LNCAP (cell line): ENCODE data around the gene AFAP1L2.

Experiments
- TF ChIP-seq, protein P1 (sequence below): fragments of 450-650 bp; IDR thresholded peaks from 2 replicates; pipeline ENCODE4 v1.5.1; 2017; ENCODE audit warnings: mild to moderate bottlenecking

AFAP1L2 gene

DNA sequence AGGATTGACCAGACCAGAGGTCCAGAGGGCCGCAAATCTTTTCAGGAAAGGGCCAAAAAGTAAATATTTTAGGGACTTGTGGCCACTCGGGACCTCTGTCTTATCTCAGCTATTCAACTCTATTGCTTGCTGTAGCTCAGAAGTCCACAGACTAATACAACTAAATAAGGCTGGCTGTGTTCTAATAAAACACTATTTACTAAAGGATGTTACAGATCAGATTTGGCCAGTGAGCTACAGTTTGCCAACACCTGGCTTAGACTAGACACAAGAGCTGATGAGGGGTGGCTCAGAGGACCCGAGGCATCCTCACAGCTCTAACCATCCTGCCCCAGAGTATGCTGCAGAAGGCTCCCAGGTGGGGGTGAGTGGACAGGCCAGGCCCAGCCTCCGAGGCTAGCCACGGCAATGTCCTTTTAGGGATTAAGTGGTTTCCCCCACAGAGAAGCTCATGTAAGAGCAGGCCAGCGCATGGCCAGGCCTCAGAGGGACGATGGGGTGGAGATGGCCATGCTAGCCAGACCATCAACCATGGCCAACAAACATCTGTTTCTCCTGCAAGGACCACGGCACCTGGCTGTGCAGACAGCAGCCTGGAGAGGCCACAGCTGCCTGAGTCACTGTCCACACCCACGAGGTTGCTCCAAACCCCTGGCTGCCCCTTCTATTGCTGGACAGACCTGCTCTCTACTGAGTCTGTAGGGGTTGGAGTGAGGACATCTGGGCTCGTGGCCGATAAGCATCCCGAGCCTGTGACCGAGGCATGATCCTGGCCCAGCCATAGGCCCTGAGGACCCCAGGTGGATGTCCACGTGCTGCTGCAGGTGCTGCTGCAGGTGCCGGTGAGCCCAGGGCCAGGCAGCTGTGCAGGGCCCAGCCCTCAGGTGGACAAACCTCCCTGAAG lies 76.5 kb downstream of the AFAP1L2 start:
- TF ChIP-seq, protein P1, sequence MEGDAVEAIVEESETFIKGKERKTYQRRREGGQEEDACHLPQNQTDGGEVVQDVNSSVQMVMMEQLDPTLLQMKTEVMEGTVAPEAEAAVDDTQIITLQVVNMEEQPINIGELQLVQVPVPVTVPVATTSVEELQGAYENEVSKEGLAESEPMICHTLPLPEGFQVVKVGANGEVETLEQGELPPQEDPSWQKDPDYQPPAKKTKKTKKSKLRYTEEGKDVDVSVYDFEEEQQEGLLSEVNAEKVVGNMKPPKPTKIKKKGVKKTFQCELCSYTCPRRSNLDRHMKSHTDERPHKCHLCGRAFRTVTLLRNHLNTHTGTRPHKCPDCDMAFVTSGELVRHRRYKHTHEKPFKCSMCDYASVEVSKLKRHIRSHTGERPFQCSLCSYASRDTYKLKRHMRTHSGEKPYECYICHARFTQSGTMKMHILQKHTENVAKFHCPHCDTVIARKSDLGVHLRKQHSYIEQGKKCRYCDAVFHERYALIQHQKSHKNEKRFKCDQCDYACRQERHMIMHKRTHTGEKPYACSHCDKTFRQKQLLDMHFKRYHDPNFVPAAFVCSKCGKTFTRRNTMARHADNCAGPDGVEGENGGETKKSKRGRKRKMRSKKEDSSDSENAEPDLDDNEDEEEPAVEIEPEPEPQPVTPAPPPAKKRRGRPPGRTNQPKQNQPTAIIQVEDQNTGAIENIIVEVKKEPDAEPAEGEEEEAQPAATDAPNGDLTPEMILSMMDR: no peak

DNA sequence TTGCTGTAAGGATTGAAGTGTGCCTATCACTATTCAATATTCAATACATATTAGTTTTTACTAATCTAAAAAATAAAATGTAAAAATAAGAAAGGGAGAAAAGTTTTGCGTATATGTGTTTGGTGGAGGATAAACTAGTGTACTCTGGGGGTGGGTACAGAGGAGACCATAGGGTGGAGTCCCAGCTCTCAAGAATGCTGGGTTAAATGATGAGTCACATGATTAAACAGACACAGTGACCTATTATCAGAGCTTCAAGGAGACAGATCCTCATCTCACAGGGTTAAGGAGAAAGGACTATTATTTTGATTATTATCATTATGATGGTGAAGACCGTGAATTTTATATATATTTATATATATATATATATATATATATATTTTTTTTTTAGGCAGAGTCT lies 77.5 kb downstream of the AFAP1L2 start:
- TF ChIP-seq, protein P1: no peak

DNA sequence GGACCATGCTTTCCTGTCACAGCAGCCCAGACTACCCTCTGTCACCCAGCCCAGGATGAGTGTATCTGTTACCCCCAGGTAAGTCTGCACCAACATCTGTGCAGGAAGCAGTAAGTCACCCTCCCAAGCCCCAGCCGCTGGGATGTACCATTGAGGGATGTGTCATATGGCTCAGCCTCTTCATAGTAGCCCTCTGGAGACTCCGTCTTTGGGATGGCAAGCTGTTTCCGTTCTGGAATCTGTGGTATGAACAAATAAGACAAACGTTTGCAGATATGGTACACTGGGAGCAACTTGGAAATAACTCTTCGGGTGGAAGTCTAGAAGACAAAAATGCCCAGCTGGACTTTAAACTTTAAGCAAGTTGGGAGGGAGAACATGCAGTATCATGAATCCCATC lies 81.3 kb downstream of the AFAP1L2 start:
- TF ChIP-seq, protein P1: no peak

DNA sequence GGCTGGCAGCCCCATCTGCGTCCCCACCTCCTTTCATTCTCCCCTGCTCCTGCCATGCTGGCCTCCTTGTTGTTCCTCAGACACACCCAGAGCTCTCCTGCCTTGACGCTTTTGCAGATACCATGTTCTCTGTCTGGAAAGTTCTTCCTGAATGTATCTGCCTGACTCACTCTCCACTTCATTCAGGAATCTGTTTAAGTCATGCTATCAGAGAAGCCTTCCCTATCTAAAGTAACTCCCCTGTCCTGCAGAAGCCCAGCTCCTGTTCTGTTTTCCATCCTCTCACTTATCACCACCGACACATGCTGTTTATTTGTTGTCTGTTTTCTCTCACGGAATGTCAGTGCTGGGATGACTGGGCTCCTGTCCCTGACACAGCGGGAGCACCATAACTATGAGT lies 82.0 kb downstream of the AFAP1L2 start:
- TF ChIP-seq, protein P1: no peak

DNA sequence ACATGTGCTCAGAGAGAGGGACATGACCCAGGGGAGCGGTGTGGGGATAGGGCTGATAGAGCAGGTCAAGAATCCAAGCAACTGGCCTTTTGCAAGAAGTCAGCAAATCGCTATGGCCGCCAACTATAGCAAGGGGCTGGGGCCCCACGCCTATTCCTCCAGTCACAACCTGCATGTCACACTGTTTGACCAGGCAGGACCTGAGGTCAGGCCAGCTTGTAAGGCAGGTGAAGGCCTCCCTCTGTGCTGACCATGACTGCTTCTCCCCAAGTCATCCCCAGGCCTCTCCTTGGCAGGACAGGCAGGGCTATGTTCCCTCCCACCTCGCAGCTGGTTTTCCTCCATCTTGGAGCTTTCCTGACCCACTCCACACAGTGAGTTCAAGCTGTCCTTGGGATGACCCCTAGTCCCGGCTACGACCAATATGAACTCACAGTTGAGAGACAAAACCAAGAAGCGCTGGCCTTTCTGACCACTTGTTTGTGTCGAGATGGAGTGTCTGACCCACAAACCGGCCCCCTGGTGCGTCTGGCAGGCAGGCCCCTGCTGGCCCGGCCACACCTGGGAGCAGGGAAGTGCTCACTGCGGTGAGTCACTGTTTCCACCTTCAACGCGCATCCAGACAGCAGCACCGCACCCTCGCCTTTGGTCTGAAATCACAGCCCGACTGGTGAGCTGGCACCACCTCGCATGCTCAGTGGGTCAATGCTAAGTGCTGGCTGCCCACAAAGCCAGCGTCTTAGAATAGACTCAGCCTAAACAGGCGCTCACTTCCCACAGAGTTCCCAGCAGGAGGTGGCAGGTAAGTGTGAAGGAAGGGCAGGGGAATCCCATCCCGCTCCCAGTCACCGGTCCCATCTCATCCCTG lies 83.8 kb downstream of the AFAP1L2 start:
- TF ChIP-seq, protein P1: no peak

DNA sequence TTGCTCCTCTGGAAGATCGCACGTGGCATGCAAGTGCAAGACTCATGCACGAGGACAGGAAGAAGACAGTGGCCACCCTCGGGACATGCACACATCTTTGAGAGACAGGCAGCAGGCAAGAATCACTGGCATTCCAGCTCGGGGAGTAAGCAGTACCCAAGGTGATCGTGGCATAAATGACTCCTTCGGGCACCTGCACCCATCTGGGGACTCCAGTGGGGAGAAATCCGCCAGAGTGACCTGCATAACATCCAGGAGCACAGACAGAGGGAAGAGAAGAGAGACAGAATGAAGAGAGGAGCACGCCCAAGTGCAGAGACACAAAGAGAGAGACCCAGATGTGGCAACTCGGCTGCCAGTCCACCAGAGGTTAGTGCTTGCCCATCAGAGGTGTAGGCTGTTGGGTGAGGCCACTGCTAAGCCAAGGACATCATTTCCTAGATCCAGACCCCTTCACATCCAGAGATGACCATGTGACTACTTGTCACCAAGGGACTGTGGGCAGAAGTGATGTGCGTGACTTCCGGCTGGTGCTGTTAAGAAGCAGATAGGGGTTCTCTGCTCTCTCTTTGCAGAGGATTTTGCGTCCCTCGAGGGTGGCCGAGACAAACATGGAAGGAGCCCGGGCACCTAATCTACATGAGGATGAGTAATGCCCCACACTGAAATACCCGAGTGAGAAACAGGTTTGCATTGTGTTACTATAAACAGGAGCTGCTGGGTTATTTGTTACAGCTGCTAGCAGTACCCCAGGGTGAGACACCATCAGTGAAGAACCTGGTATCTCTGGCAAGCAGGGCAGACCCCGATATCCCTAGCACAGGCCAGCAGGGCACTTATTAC lies 84.7 kb downstream of the AFAP1L2 start:
- TF ChIP-seq, protein P1: no peak

DNA sequence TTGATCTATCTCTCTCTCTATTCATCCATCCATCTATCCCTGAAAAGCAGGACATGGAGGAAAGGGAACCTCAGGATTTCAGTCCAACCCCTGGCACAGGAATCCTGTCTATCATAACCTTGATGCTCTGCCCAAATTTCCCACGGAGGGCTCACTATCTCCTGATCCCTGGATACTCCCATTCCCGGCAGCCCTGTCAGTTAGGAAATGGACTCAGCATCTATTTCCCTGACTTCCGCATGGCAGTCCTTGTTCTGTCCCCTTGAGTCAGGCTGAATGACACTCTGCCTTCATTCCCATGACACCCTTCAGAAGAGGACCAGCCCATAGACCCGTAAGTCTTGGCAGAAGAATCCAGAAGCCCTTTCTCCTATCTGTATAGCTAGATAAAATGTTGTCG lies 87.6 kb downstream of the AFAP1L2 start:
- TF ChIP-seq, protein P1: no peak
